HepG2 (cell line): ENCODE results near the gene SPOP.

Source experiments
- ATF6 ChIP-seq: sonication (generic); formaldehyde crosslinking; conservative IDR thresholded peaks from 2 replicates; pipeline ENCODE4 v1.4.0; 2020; ENCODE audit warnings: missing genetic modification reagents
- CTCF ChIP-seq: sonication (generic); formaldehyde crosslinking; IDR thresholded peaks from 2 replicates; pipeline ENCODE4 v1.5.0; 2020; ENCODE audit warnings: mild to moderate bottlenecking, missing genetic modification reagents, moderate library complexity
- EZH2 ChIP-seq: conservative IDR thresholded peaks from 2 replicates; pipeline ENCODE4 v1.6.1; 2012; ENCODE audit warnings: mild to moderate bottlenecking, low read depth, low read length, moderate library complexity
- POLR2A ChIP-seq, 2 experiments: IDR thresholded peaks; 2 replicates each; pipeline ENCODE4 v1.6.1; 2011; ENCODE audit warnings: low read depth in 2 of 2, low read length in 2 of 2, mild to moderate bottlenecking in 1 of 2, moderate library complexity in 1 of 2; ENCODE audit not compliant: insufficient read depth in 1 of 2
- SMYD3 ChIP-seq: sonication (generic); formaldehyde crosslinking; IDR thresholded peaks from 2 replicates; pipeline ENCODE4 v1.8.1; 2023; ENCODE audit warnings: mild to moderate bottlenecking, missing genetic modification reagents
- U2AF1 ChIP-seq: fragments of 200-400 bp; formaldehyde crosslinking; optimal IDR thresholded peaks from 2 replicates; pipeline ENCODE3; 2017; ENCODE audit warnings: mild to moderate bottlenecking, low read depth, low read length
- ZBTB7A ChIP-seq: sonication (generic); formaldehyde crosslinking; IDR thresholded peaks from 2 replicates; pipeline ENCODE4 v1.8.0; 2022; ENCODE audit warnings: mild to moderate bottlenecking, missing genetic modification reagents
- ZNF274 ChIP-seq: sonication (generic); formaldehyde crosslinking; IDR thresholded peaks from 2 replicates; pipeline ENCODE4 v1.5.1; 2020; ENCODE audit warnings: mild to moderate bottlenecking, missing genetic modification reagents
- ZNF891 ChIP-seq: sonication (generic); formaldehyde crosslinking; IDR thresholded peaks from 2 replicates; pipeline ENCODE4 v1.5.0; 2020; ENCODE audit warnings: mild to moderate bottlenecking, missing genetic modification reagents
- ZSCAN30 ChIP-seq: sonication (generic); formaldehyde crosslinking; IDR thresholded peaks from 2 replicates; pipeline ENCODE4 v1.5.0; 2020; ENCODE audit warnings: mild to moderate bottlenecking, missing genetic modification reagents

- TF ChIP-seq ZNF891 (CRISPR knock-in tag) (no peak), ZSCAN30 (CRISPR knock-in tag) (no peak), SMYD3 (no peak), ZBTB7A (CRISPR knock-in tag) (no peak), ZNF274 (CRISPR knock-in tag) (no peak), ATF6 (no peak), CTCF (no peak), EZH2 (no peak), POLR2A (IDR thresholded peaks at IDR 0.05; ENCODE audit: insufficient read depth in 1 of 2, low read depth in 2 of 2, low read length in 2 of 2) (no peak), U2AF1 (no peak)
Observed at GRCh38 chr17:49574945-49575678, 102.8 kb downstream of the SPOP start.
